ENCODE data around the gene PEF1.

PEF1 gene

GRCh38 chr1:31581821-31582810 lies 62.6 kb downstream of the PEF1 start:
- DNase-seq: no peak

GRCh38 chr1:31580891-31581603 lies 63.6 kb downstream of the PEF1 start:
- DNase-seq: no peak

- no peak for DNase-seq
These were observed 64.2 kb downstream of the PEF1 start for GRCh38 chr1:31580513-31580870.

Data from stimulated activated CD4-positive, alpha-beta T cell treated with anti-CD3 and anti-CD28 coated beads, Interleukin-2, amount 100 ng/mL, for 24 hours (primary cell).